AG20443 (cell line): ENCODE measurements around the gene SLC2A9.

Experiments
- DNase-seq: peaks from one replicate; pipeline ENCODE4 v3.0.0; 2012; ENCODE audit warnings: low spot score, mixed read lengths

The SLC2A9 gene

DNA sequence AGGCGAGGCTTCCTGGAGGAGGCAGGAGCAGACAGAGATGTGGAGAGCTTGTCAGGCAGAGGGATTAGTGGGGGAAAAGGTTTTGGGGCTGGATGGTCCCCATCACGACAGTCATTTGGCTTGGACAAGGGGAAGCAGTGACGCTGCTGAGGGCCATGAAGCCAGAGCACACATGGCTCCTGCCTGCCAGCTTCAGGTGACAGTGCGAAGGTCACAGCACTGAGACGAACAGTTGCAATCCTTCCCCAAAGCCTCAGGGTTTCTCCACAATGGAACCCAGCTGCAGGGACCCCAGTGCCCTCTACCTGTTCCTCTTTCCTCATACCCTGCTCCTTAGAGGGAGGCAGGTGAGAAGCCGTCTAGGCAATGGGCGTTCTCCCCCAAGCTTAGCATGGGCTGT lies 129.6 kb downstream of the SLC2A9 start:
- DNase-seq = no peak

DNA sequence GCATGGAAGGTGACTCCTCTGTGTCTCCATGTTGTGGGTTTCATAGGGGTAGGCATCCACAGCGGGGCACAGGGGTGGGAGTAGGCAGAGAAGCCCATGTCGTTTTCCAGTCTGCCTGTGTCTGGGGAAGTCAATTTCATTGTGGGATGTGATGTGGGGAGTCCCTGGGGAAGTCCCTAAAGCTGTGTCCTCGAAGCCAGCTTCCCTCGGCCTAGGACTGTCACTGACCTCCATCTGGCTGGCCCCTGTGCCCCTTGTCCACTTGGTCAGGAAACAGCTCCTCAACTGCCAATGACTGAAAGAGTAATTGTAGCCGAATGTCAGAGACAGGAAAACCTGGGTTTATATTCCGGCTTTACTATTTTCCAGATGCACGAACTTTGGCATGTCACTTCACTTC lies 130.2 kb downstream of the SLC2A9 start:
- no peak for DNase-seq

DNA sequence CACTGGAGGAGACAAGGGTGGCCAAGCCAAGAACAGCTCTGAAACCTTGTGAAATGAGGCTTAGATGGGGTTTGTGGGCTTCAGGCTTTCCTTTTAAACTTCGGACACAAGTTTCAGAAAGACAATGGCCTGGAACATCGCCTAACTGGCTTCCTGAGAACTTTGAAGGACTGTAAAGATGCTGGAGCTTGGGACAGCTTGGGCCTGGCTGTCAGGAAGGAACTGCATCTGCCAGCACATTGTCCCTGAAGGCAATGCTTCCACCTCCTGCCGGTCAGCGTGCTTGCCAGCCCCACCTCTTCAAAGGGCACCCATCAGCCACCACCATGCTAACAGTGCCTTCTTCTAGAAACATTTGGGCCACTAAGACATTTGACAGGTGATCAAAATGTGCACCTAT lies 132.0 kb downstream of the SLC2A9 start:
- no peak for DNase-seq

GRCh38 chr4:9885958-9886357 lies 135.3 kb downstream of the SLC2A9 start:
- DNase-seq = no peak

DNA sequence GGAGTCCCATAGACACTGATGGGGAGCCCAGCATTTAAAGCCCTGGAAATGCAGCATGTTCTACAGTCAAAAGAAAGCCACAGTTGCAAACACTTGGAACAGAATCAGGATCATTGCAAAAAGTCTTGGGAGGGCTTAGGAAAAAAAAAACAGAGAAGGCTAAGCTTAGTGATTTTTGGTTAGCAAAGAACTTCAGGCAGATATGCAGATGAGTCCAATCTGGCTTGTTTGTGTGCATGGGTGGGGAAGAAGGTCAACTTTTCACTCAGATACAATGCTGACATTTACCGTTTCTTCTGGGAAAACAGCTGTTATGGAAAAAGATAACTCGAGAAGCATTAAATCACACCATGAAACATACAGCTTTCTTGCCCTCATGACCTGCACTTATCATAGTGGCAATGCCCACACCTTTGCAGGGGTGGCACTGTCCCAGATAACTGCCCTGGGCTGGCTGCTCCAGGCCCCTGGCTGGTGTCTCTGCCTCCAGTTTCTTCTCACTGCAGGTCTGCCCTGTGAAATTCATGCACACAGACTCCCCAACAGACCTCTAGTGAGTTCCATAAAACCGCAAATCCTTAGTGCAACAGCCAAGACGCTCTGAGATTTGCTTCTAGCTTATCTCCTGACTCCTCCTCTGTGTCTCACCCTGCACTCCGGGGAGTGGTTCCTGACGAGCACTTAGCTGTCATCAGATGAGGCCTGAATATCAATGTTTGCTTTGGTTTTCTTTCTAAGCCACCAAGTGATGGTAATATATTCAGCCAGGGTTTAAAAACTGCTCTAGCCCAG lies 140.7 kb downstream of the SLC2A9 start:
- no peak for DNase-seq

DNA sequence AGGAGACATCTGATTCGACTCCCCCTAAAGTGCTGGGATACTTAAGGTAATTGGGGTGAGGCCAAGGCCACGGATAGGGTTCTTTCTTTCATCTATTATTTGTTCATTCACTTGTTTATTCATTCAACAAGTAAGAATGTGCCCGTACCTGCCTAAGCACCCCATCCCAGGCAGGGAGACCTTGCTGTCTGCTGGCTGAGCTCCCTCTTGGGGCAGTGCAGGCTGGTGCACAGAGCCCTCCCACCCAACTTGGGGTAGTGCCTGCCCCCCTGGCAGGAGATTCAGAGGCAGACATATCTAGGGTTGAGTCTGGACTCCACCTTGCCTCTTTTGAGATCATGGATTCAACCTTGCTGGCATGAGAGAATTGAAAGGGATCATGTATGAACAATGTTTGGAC lies 144.2 kb downstream of the SLC2A9 start:
- no peak for DNase-seq

DNA sequence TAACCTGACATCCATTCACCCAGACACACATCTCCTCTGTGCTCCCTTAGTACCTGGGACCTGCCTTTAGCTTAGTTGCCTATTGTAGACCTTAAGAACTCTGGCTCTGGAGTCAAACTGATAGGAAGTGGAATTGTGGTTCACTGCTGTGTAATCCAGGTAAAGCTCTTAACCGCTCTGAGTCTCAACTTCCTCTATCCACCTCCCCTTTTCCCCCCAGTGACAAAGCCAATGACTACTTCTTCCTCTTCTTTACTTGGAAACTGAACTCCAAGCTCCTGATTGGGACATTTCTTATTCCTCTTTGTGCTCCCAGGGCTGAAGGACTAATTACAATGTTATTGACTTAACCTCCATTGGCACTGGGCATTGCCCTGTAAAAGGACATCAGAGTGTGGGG lies 145.8 kb downstream of the SLC2A9 start:
- no peak for DNase-seq

DNA sequence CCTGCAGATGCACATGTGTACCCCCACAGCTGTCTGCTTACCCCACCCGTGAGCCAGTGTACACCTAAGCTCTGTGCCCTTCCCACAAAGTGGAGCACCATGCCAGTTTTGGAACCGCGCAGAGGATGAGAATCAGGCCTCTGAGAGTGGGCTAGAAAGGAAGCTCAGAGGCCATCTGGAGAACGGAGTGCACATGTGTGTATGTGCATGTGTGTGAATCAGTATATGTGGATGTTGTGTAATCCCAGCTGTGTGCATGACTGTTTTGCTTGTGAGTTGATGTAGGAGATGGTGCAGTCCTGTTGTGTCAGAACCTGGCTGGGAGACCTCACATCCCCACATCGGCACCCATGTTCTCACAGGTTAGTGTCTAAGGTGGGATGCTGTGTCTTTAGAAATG lies 146.9 kb downstream of the SLC2A9 start:
- no peak for DNase-seq

DNA sequence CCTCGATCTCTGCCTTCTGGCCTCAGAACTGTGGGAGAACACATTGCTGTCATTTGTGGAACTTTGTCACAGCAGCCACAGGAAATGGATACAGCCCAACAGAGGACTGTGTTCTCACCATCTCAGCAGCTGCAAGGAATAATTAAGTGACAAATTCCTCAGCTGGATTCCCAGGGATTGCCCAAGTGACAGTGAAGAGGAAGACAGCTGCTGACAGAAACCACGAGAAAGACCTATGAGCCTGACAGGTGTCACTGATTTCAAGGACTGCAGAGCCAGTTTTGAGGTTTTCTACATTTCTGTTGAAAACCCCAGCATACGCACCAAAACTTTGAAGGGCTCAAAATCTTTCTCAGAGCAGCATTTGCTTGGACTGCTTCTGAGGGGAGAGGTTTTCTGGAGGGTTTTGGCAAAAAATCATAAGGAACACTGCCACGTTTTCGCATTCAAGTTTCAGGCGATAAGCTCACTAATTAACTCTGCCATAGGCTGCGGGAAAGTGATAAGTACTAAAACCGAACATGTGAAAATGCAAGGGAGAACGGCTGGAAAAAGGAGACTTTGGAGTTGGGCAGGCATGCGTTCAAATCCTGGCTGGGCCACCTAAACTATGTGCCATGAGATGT lies 151.0 kb downstream of the SLC2A9 start:
- DNase-seq = no peak

DNA sequence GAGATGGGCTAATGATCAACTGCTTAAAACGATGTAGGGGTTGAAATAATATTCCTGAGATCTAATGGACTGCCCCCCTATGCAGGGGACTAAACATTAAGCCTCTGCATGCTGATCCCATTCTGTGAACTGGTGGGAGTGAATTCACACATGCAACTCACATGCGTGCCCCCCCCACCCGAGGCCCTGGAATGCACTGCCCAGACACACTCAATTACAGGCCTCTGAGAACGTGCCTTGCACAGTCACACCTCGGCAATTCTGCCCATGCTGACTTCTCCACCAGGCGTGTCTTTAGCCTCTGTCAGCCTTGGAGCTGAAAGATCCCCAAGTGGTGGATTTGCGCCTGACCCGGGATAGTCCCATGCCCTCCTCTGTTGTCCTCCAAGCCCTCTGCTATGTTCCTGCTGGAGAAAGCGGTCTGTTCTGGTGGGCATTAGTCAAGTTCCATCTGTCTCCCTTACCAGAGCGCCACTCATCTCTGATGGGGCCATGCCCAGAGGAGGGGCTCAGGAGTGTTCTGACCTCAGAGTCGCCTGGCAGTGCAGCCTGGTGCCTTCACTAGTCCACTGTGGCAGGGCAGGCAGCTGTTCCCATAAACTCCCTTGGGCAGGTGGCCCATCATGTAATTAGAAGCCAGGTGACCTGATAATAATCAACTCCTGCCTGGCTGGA lies 153.4 kb downstream of the SLC2A9 start:
- no peak for DNase-seq

GRCh38 chr4:9866931-9867330 lies 154.4 kb downstream of the SLC2A9 start:
- no peak for DNase-seq

GRCh38 chr4:9861561-9861960 lies 159.7 kb downstream of the SLC2A9 start:
- DNase-seq = no peak

DNA sequence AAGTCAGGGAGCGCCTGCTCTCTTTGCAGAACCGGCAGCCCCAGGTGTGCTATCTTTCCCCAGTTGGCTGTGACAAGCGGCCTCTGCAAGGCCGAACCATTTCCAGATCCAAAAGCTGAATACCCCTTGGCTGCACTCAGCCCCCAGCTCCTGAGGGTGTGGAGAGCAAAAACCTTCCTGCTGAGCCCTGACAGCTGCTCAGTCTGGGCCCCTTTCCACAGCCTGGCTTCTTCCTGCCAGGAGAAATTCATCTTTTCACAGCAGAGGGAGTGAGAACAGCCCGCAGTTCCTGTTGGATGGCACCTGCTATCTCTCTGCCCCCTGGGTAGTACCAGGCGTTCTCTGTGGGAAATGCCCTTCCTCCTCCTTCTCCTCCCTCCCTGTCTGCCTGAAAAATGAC lies 161.5 kb downstream of the SLC2A9 start:
- no peak for DNase-seq

GRCh38 chr4:9849538-9849920 lies 171.8 kb downstream of the SLC2A9 start:
- DNase-seq = no peak

DNA sequence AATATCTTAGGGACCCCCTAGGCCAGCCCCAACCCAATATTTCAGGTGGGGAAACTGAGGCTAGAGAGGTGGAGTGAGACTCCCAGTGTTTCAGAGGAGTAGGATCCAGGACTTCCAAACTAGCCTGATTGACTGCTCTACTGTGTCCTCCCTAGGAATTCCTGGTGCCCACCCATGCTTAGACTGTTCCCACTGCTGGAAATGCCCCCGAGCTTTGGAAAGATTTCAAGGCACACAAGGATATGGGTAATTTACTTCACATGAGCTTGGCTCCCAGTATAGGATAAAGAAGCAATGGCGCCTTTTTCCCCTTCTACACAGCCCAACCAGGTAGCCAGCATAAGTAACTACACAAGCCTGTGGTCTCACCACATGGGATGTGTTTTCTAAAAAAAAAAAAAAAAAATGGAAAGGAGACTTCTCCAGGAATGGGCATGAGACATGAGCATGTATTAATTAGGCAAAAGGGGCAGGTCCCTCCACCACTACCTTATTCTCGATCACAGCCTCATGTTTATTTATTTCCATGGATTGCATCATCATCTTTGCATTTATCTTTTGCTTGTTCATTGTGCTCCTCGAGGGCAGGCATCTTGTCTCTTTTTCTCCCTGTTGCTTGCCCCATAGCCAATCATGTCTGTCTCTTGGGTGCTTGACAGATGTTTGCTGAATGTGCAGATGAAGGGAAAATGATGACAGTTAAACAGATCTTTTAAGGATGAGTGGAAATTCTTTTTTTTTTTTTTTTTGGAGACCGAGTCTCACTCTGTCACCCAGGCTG lies 173.1 kb downstream of the SLC2A9 start:
- DNase-seq = no peak

DNA sequence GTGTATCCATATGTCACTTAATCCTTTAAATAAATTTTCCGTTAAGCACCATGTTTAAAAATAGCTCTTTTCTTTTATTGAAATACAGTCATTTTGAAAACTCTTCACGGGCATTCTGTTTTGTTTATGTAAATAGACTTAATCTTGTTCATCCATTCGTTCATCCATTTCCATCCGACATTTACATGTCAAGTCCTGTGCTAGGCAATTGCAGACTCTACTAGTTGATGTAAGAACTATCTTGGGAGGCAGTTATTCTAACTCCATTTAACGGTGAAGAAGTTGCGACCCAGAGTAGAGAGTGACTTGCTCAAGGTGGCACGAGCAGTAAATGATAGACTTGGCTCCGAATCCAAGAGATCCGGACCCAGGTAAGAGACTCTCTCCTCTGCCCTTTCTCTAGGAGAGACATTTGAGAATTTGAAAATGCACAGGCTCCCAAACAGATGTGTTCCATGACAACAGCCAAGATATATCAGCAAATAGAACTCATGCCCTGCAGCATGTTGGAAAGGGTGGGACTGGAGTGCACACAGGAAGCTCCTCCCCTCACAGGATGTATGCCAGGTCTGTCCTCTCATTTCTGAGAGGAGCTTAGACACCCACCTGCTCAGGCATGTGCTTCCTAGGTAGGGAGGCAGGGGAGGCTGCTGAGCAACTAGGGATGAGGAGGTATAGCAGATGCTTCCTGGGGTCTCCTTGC lies 175.4 kb downstream of the SLC2A9 start:
- no peak for DNase-seq

- no peak for DNase-seq
Measured at GRCh38 chr4:9841072-9841471, 180.2 kb downstream of the SLC2A9 start.

DNA sequence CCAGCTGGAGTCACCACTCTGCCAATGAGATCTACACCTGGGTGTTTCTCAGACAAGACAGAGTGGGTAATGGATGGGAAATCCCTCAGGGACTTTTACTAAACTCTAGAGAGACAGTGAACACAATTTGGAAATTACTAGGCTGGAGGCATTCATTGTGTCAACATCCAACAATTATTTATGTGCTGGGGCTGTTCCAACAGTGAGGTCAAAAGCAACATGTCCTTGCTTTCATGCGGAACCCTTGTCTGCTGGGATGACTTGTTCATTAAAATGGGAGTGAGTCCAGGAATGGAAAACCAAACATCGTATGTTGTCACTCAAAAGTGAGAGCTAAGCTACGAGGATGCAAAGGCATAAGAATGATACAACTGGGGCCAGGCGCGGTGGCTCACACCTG lies 185.9 kb downstream of the SLC2A9 start:
- no peak for DNase-seq

DNA sequence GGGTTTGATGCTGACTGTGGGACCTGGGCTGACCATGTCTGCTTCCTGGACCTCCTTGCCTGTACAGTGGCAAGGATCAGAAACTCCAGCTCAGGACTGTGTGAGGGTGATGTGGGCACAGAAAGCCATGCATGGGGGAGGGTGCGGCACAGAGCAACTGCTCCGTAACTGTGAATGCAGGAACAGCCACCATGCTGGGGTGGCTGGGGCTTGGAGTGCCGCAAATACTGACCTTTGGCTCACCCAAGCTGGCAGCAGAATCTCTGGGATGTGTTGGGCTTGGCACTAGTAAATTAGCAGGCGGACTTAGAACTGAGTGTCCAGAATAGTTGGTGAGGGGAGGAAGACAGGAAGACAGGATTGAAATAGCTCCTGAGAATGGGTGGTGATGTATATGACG lies 187.9 kb downstream of the SLC2A9 start:
- no peak for DNase-seq

DNA sequence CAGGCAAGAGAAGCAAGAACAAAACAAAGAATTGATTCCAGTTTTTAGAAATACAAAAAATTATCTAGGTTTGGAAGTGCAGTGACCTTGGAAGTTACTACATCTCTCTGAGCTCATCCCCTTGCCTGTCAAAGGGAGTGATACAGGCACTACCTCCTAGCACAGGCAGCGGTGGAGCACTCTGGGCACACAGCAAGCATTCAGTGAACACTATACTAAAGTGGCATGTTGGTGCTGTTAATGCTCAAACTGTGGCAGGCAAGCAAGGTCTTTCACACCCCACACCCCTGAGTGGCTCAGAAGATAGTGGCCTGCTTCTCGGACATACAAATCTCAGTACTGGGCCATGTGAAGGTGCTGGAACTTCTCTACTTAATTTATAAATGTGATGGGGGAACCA lies 188.7 kb downstream of the SLC2A9 start:
- DNase-seq = no peak

DNA sequence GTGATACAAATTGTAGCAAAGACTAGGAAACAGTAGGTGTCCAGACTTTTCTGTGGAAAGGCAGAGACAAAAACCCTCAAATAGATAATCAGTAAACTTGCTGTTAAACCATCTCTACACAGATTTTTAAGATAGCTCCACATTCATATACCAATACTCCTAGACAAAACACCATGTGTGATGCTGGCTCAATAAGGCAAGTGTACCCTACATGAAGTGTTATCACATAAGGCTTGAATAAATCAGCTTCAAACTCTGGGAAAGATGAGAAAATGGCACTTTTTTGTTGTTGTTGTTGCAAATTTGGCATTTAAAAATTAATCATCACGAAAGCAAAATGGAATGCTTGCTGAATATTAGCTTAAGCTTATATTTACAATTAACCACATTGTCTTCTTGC lies 194.7 kb downstream of the SLC2A9 start:
- DNase-seq = no peak

DNA sequence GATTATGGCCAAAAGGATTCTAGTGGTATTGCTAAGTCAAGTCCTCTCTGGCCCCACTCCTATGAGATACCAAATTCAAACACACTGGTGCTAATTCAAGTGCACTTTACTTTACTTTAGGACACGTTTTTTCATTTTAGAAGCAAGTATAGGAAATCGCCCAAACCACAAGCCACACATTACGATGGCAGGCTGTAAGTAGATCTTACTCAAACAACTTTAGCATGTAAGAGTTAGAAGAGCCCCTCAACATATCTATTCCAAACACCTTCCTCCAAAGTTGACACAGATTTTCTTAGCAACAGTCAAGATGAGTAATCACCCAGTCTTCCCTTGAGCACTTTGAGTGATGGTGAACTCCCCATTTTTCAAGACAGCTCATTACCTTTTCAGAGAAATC lies 196.2 kb downstream of the SLC2A9 start:
- DNase-seq = no peak
